Astrocyte of the cerebellum (primary cell): ENCODE data around the gene CYP19A1.

Source experiments
- DNase-seq: peaks from one replicate; pipeline ENCODE4 v3.0.0-alpha.2; 2011; ENCODE audit warnings: low read depth
- H3K4me3 ChIP-seq: 2 replicates; pipeline ENCODE4 v1.5.1; 2011; ENCODE audit warnings: mild to moderate bottlenecking, low read depth, low read length, moderate library complexity
- in situ Hi-C: cut with HindIII; loops from 2 replicates; pipeline ENCODE4 v1.10.0; 2017; ENCODE audit warnings: low sequenced_read_pairs
- TF ChIP-seq, protein P1 (sequence below): IDR thresholded peaks from 2 replicates; pipeline ENCODE4 v1.5.1; 2012; ENCODE audit warnings: low read length, low read depth, moderate library complexity, mild to moderate bottlenecking; ENCODE audit errors: missing control alignments

The CYP19A1 gene

DNA sequence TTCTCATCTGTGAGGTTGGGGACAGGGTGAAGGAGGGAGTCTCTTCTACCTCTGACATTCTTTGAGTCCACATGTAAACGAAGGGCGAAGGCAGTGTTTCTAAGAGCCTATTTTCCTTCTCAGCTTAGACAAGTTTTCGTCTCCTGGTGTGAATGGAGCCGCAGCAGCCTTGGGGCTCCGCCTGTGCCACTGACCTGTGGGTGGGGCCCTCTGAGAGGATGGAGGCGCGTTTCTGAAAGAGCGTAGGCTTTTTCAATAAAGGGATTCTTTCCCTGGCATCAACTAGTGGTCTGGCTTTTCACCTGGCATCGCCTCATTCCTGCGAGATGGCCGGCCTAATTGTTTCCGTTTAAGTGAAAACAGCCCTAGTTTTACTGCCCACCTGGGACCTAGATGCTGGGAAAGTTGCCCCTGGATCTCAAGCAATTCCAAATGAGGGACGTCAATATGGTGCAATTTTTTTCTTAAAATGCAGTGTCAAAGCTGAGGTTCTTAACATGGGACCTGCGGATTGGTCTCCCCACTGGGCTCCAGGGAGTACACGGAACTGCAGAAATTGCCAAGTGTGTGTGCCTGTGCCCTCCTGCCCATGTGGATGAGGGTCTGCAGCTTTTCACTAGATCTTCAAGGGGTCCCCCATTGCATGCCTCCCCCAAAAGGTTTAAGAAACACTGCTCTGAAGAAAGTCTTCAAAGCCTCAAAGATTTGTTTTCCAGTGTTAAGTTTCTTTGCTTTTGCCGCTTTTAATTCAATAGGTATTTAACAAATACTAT, 4.0 kb upstream of the CYP19A1 start:
- TF ChIP-seq, protein P1, sequence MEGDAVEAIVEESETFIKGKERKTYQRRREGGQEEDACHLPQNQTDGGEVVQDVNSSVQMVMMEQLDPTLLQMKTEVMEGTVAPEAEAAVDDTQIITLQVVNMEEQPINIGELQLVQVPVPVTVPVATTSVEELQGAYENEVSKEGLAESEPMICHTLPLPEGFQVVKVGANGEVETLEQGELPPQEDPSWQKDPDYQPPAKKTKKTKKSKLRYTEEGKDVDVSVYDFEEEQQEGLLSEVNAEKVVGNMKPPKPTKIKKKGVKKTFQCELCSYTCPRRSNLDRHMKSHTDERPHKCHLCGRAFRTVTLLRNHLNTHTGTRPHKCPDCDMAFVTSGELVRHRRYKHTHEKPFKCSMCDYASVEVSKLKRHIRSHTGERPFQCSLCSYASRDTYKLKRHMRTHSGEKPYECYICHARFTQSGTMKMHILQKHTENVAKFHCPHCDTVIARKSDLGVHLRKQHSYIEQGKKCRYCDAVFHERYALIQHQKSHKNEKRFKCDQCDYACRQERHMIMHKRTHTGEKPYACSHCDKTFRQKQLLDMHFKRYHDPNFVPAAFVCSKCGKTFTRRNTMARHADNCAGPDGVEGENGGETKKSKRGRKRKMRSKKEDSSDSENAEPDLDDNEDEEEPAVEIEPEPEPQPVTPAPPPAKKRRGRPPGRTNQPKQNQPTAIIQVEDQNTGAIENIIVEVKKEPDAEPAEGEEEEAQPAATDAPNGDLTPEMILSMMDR: no peak
- H3K4me3 ChIP-seq: peak overlapping the region; percentile 35
- no peak for DNase-seq
- in situ Hi-C loops: no loop called here

DNA sequence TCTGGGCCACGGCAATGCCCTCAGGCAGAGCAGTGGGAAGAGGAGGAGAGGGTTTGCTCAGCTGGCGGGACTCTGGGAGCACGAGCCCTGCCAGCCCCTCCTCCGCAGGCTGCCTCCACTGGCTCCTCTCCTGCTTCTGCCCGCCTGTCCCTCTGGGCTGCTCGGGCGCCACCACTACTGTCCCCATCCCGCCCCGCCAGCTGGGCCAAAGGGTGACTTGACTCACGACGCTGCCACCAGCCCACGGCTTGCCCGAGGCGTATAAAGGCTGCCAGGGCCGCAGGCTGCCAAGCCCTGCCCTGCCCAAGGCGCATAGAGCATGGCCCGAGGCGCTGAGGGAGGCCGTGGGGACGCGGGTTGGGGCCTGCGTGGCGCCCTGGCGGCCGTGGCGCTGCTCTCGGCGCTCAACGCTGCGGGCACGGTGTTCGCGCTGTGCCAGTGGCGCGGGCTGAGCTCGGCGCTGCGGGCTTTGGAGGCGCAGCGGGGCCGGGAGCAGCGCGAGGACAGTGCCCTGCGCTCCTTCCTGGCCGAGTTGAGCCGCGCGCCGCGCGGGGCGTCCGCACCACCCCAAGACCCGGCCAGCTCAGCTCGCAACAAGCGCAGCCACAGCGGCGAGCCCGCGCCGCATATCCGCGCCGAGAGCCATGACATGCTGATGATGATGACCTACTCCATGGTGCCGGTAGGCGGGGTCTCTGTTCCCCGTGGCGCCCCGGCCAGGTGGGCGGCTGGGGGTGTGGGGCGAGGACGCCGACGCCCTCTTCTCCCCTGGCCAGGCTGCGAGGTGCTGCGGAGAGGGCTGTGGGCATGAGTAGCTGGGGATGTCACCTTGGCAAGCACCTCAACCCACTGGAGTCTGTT, 3.2 kb upstream of the CYP19A1 start, which contains the start of gene GLDN:
Gene GLDN, plus strand, starts transcription at position 290 of the 861 bp plus-strand sequence. Its CDS starts 30 bp downstream, at position 320.
- DNase-seq: no peak
- TF ChIP-seq, protein P1: no peak
- in situ Hi-C loops: no loop called here
- H3K4me3 ChIP-seq: peak within 1 kb of the TSS; percentile 35

DNA sequence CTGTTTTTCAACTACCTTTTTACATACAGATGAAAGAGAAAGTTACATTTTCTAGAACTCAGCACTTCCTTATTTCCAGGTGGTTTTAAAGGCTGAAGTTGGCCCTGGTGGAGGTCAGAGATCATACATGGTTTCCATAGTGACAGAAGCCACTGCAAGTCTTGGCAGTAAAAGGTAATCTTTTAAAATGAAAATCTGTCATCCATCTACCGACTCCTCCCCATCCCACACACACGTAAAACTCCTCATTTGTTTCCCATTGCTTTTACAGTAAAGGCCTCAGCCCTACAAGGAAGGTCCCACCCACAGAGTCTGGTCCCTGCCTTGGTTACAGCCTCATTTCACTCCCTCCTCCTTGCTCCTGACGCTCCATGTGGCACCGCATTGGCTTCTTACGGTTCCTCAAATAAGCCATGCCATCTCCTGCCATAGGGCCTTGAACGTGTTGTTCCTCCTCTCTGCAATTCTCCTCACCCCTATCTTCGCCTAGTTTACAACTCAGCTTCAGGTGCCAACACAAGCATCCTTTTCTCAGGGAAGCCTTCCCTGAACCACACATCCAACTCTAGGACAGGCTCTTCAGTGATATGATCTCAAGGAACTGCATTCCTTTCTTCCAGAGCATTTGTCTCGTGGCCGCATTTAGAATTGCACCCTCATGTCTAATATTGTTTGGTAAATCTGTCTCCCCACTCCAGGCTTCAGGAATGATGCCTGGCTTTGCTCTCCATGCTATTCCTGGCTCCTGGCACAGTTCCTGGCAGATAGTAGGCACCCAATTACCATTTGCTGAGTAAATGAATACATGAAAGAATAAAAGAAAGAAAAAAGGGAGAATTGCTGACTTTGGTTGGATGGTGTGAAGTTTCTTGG, 2.6 kb downstream of the CYP19A1 start:
- TF ChIP-seq, protein P1: no peak
- in situ Hi-C loops: no loop called here
- H3K4me3 ChIP-seq: no peak overlapping the region
- DNase-seq: no peak

DNA sequence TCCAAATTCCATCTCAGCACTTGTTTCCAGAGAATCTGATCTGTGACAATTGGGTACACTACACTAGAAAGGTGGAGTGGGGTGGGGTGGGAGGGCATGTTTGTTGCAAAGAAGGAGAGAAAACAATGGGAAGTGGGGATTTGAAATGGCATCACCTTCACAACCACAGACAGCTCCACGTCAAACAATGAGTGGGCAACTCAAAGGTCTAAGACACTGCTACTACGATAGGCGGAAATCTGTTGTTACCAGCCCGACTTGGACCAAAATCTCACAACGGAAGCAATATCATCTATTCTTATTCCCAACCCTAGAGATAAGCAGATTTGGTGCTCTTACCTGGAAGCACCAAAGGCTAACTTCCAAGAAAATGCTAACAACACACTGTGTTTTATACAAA, 3.3 kb downstream of the CYP19A1 start:
- TF ChIP-seq, protein P1: no peak
- no peak for DNase-seq
- in situ Hi-C loops: no loop called here
- H3K4me3 ChIP-seq: no peak overlapping the region

DNA sequence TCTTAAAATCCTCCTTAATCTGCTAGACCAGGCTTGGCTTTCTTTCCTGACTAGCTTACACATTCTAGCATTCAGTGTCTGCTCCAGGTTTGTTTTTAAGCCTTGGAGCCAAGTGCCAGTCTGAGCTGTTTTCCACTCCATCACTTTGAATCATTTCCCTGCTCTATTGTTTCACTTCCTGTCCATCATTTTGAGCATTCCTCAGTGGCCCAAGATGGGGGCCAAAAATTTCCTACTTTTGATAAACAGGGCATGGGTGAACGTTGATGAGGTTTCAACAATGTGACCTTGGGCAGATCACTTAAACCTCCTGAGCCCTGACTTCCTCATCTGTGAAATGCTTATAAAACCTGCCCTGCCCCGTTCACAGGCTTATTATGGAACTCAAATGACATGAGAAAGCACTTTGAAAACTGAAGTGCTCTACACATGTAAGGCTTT, 4.4 kb downstream of the CYP19A1 start:
- H3K4me3 ChIP-seq: no peak overlapping the region
- DNase-seq: no peak
- in situ Hi-C loops: no loop called here
- TF ChIP-seq, protein P1: no peak

DNA sequence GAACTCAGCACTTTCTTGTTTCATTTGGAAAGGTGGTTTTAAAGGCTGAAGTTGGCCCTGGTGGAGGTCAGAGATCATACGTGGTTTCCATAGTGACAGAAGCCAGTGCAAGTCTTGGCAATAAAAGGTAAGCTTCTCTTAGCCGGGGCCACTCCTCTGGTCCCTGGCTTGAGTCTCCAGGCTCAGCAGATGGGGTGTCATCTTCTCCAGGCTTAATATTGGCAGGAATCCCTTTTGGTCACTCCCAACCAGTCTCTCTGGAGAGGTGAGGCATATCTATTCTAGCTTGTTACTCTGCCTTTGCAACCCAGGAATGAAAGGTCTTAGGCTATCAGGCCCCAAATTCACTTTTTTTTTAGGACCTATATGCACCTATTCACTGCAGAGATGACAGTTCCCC, 4.8 kb downstream of the CYP19A1 start:
- TF ChIP-seq, protein P1: no peak
- DNase-seq: no peak
- H3K4me3 ChIP-seq: no peak overlapping the region
- in situ Hi-C loops: no loop called here
